ENCODE measurements around the gene NEU3.

Gene NEU3

DNA sequence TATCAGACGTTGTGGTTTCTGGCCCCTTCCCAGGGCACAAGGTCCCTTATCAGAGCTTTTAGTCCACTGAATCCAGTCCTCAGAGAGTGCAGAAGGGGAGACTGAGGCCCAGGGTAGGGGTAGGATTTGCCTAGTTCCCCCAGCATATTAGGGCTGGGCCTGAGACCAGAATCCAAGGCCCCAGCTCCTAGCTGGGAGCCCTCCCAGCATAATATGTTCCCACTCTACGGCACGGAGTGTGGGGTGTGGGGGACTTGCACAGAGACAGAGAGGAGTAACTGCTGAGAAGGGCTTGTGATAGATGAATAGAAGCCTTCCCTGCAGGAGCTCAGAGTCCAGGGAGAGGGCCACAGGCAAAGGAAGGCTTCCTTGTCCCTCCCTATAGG is 43.8 kb downstream of the NEU3 start:
- TF ChIP-seq, protein P1, sequence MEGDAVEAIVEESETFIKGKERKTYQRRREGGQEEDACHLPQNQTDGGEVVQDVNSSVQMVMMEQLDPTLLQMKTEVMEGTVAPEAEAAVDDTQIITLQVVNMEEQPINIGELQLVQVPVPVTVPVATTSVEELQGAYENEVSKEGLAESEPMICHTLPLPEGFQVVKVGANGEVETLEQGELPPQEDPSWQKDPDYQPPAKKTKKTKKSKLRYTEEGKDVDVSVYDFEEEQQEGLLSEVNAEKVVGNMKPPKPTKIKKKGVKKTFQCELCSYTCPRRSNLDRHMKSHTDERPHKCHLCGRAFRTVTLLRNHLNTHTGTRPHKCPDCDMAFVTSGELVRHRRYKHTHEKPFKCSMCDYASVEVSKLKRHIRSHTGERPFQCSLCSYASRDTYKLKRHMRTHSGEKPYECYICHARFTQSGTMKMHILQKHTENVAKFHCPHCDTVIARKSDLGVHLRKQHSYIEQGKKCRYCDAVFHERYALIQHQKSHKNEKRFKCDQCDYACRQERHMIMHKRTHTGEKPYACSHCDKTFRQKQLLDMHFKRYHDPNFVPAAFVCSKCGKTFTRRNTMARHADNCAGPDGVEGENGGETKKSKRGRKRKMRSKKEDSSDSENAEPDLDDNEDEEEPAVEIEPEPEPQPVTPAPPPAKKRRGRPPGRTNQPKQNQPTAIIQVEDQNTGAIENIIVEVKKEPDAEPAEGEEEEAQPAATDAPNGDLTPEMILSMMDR (IDR thresholded peaks at IDR 0.05) = no peak

DNA sequence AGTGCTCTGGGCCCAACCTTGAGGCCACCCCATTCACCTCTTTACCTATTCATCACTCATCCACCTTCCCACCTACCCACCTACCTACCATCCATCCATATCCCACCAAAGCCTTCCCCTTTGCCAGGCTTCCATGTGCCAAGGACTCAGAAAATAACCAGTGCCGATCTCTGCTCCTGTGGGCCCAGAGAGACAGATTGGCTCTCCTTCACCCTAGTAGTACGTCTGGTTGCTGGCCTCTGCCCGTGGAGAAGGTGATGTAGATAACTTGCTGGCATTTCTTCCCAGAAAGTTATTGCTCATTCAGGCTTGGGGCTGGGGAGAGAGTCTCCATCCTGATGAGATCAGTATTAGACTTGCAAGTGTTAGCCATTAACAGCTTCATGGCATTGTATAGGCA is 45.2 kb downstream of the NEU3 start:
- TF ChIP-seq, protein P1 (IDR thresholded peaks at IDR 0.05) = no peak

DNA sequence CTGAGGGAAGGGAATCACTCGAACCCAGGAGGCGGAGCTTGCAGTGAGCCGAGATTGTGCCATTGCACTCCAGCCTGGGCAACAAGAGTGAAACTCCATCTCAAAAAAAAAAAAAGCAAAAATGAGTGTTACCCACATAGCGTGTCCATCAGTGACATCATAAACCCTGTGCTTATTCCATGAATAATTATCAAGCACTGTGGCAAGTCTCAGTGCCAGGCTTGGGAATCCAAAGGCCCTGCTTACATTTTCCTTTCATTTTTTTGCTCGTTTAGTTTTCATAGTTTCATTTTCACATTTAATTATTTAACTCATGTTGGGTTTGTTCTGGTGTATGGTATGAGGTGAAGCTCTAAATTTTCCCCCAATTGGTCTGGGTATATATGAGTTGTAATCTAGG is 46.5 kb downstream of the NEU3 start:
- TF ChIP-seq, protein P1 (IDR thresholded peaks at IDR 0.05) = no peak

DNA sequence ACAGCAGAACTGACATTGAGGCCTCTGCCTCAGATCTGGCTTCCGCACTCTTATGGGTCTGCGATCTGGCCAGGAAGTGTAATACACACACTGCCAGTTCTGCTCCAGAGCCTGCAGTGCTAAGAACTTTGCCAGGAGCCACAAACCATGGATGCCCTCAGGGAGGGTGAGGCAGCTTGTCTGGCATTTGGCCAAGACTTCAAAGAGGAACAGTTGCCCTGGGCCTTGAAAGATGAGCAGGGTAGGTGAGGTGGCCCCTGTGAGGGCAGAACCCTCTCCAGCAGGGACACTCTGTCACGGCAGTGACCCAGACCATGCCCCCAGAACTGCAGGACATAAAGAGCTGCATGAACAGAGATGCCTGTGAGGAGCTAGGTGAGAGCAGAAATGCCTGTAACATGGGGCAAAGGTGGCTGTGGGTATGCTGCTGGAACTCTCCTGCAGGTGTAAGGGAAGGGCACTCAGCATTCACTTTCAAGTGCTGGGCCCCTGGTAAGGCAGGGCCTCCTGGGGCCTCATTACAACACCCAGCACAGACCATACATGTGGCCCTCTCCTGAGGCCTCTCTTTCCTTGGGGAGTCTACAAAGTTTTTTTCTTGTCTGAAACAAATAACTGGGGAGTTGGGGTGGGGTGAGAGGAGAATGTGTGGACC is 47.3 kb downstream of the NEU3 start:
- TF ChIP-seq, protein P1 (IDR thresholded peaks at IDR 0.05) = no peak

DNA sequence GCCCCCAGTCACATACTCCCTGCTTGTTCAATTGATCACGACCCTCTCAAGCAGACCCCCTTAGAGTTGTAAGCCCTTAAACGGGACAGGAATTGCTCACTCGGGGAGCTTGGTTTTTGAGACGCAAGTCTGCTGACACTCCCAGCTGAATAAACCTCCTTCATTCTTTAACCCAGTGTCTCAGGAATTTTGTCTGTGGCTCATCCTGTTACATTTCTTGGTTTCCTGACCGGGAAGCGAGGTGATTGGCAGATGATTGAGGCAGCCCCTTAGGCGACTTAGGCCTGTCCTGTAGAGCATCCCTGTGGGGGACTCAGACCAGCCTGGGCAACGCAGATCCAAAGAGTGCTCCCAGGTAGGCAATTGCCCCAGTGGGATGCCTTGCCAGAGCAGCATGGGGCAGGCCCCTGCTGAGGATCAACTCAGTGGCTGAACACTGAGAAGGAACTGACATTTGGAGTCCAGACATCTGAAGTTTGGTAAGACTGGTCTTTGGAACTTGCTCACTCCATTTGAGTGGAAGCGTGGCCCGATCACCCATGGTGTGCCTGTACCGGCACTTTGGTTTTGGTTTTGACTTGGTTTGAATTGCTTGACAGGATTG is 51.5 kb downstream of the NEU3 start:
- TF ChIP-seq, protein P1 (IDR thresholded peaks at IDR 0.05) = no peak

DNA sequence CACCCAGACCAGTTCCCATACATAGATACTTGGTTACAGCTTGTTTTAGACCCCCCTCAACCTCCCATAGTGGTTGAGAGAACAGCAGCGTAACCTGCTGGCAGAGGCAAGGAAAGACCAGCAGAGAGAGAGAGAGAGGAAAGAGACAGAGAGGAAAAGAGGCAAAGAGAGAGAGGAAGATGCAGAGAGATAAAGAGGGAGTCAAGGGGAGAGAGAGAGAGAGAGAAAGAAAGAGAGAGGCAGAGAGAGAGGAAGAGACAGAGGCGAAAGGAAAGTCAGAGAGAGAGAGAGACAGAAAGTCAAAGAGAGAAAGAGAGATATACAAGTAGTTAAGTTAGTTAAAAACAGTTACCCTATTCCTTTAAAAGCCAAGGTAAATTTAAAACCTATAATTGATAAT is 52.5 kb downstream of the NEU3 start:
- TF ChIP-seq, protein P1 (IDR thresholded peaks at IDR 0.05) = no peak

DNA sequence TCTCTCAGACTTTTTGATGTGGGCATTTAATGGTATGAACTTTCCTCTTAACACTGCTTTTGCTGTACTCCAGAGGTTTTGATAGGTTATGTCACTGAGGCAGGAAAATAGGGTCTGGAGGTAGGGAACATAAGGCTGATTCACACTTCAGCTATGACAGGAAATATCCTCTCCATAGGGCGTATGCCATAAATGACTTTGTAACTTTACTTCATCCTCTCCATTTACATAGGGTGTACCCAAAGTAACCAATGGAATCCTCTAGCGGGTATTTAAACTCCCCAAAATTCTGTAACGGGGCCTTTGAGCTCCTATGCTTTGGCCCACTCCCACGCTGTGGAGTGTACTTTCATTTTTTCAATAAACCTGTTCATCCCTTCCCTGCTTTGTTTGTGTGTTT is 58.5 kb downstream of the NEU3 start:
- TF ChIP-seq, protein P1 (IDR thresholded peaks at IDR 0.05) = no peak

Measured in LNCAP (cell line).